AG09309 (cell line): ENCODE measurements around the gene ZNF581.

Experiments used
- DNase-seq: peaks from one replicate; pipeline ENCODE4 v3.0.0-alpha.2; 2010; ENCODE audit warnings: low read depth
- H3K4me3 ChIP-seq: 2 replicates; pipeline ENCODE4 v1.5.1; 2011; ENCODE audit warnings: mild to moderate bottlenecking, low read depth, low read length, moderate library complexity; ENCODE audit not compliant: control insufficient read depth
- CTCF ChIP-seq: IDR thresholded peaks from 2 replicates; pipeline ENCODE4 v1.5.1; 2011; ENCODE audit warnings: mild to moderate bottlenecking, low read depth, low read length, inconsistent platforms; ENCODE audit not compliant: insufficient read depth, control insufficient read depth; ENCODE audit errors: missing control alignments

The ZNF581 gene

GRCh38 chr19:55626350-55626749, 17.1 kb upstream of the ZNF581 start:
- no peak overlapping the region for H3K4me3 ChIP-seq
- no peak for TF ChIP-seq CTCF
- no peak for DNase-seq

DNA sequence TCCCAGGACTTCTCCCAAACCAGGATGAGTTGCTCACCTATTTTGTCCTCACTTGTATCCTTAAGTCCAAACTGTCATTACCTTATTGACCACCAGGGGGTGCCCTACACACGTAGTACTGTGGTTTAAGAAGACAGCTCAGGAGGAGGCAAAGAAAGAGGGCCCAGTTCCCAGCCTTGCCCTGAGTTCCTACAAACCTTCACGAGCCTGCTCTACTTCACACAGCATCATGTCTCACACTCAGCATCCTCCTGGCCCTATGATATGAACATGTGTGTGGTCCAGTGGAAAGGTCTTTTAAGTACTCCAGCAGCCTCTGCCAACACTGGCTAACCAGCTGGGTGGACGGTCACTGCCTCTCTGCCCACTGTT, 11.0 kb upstream of the ZNF581 start:
- DNase-seq = peak; percentile 89
- peak; percentile 77 for TF ChIP-seq CTCF
- no peak overlapping the region for H3K4me3 ChIP-seq

GRCh38 chr19:55633861-55634260, 9.6 kb upstream of the ZNF581 start:
- H3K4me3 ChIP-seq = no peak overlapping the region
- TF ChIP-seq CTCF = no peak
- DNase-seq = no peak

GRCh38 chr19:55635334-55635717, 8.1 kb upstream of the ZNF581 start:
- no peak for DNase-seq
- H3K4me3 ChIP-seq = peak overlapping the region; percentile 99
- TF ChIP-seq CTCF = no peak

DNA sequence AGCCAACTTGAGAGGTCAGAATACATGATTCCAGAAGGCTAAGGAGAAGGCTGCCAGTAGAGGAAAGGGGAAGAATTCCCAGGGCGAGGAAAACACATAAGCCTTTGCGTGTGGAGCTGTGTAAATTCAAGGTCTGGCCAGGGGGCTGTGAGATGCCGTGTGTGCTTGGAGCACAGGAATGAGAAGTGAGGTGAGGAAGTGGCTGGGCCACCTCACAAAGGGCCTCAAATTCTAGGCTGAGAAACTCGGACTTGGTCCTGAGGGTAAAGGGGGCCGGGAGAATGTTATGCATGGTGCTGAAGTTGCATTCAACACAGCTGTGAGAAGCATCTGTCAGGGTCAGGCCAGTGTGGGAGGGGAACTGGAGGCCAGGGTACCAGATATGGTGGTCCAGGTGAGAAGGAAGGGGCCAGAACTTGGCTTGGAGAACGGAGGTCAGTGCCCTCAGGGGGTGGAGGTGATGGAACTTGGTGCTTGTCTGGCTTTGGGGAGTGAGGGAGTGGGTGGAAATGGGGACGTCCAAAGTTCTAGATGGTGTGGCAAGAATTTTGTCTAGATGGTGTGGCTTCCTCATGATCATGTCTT, 7.5 kb upstream of the ZNF581 start:
- TF ChIP-seq CTCF = no peak

DNA sequence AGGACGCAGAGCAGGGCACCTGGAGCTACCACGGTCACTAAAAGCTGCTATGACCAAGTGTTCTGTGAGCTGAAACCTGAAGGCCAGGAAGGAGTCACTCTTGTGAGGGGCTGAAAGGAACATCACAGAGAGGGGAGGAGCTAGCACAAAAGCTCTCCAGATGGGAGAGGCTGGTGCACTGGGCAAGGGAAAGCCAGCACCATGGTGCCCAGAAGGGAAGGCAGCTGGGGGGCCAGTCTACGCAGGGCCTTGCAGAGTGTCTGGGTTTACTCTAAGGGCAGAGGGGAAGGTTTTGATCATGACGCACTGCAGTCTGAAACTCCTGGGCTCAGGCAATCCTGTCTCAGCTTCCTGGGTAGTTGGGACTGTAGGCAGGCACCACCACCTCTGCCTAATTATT, 6.7 kb upstream of the ZNF581 start:
- no peak overlapping the region; the same call in 1 of the 2 replicates for H3K4me3 ChIP-seq
- DNase-seq = no peak
- TF ChIP-seq CTCF = no peak

More for the DNA sequence above, 7.5 kb upstream of the ZNF581 start:
- peak overlapping the region; percentile 99 for H3K4me3 ChIP-seq
- DNase-seq = no peak

- no peak for DNase-seq
- TF ChIP-seq CTCF = no peak
- no peak overlapping the region for H3K4me3 ChIP-seq
Observed at GRCh38 chr19:55637534-55637933, 5.9 kb upstream of the ZNF581 start.
